ENCODE measurements around the gene COG4.
"Not testable (repeated sequence)": the region's sequence is repeated elsewhere in the genome, so short reads cannot be mapped to it uniquely, and the experiment has no call there.

The COG4 gene

GRCh38 chr16:70523076-70523742 is at the start of gene COG4:
Gene COG4, minus strand, starts transcription at chr16:70523554. Its CDS starts 11 bp downstream, at chr16:70523543.
- DNase-seq, result peak; percentile 41 to 60

GRCh38 chr16:70572926-70573270 is 49.5 kb upstream of the COG4 start:
- DNase-seq, result no peak

- no peak for DNase-seq
These were observed 48.9 kb upstream of the COG4 start for GRCh38 chr16:70572050-70572925.

- DNase-seq, result no peak
These were observed 48.3 kb upstream of the COG4 start for GRCh38 chr16:70571623-70572022.

DNA sequence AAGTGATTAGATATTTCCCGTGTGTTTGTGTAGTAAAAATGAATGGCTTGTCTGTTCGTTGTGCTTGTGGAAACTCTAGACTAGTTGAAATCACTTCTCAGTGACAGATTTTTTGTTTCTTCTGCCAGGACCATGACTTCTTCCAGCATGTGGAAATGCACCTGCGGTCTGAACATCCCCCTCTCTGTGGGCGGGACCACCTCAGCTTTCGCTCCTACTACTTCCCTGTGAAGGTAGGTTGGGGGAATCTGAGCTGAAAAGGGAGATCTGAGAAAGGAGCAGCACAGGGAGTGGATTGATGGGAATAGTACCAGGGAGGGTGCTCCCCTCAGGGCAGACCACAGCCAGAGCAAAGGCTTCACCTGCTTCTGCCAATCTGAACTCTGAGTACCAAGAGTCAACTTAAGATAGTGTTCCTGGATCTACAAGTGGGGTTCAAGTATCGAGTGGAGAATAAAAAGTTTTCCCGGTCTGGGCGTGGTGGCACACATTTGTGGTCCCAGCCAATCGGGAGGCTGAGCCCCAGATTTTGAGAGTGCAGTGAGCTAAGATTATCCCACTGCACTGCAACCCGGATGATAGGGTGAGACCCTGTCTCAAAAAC is 47.7 kb upstream of the COG4 start:
- no peak for DNase-seq

GRCh38 chr16:70569752-70570151 is 46.4 kb upstream of the COG4 start:
- no peak for DNase-seq

- DNase-seq, result no peak
These were observed 45.4 kb upstream of the COG4 start for GRCh38 chr16:70568601-70569237.

DNA sequence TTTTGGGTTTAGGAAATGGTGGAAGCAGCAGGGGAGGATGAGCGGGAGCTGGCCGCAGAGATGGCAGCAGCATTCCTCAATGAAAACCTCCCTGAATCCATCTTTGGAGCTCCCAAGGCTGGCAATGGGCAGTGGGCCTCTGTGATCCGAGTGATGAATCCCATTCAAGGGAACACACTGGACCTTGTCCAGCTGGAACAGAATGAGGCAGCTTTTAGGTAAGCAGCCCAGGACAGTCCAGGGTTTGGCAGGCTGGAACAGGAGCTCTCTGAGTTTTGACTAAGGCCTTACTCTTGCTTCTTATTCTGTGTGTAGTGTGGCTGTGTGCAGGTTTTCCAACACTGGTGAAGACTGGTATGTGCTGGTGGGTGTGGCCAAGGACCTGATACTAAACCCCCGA is 41.7 kb upstream of the COG4 start:
- DNase-seq, result no peak

- no peak for DNase-seq
These were observed 40.3 kb upstream of the COG4 start for GRCh38 chr16:70563636-70564035.

DNA sequence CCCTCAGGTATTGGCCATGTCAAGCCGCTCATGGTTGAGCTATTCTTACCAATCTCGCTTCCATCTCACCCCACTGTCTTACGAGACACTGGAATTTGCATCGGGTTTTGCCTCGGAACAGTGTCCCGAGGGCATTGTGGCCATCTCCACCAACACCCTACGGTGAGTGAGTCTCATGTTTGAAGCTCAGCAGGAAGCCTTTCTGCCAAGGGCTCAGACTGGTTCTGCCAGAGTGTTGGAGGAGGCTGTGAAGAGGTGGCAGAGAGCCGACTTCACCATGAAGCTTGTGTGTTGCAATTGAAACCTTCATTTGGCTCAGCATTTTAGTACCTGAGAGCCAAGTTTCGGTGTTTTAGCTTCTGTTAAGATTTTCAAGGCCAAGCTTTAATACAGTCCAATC is 38.3 kb upstream of the COG4 start:
- DNase-seq, result no peak

DNA sequence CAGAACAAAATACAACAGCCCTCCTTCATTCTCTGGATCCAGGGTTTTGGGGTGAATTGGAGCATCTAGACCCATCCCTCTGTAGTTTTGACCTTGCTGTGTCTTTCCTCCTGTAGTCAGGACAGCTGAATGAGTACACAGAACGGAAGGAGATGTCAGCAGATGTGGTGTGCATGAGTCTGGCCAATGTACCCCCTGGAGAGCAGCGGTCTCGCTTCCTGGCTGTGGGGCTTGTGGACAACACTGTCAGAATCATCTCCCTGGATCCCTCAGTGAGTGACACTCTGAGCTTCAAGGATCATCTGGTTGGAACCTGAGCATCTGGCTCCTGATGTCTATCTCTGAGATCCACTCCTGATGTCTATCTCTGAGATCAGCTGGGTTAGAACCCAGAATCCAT is 32.7 kb upstream of the COG4 start:
- no peak for DNase-seq

GRCh38 chr16:70553645-70554044 is 30.3 kb upstream of the COG4 start:
- no peak for DNase-seq

DNA sequence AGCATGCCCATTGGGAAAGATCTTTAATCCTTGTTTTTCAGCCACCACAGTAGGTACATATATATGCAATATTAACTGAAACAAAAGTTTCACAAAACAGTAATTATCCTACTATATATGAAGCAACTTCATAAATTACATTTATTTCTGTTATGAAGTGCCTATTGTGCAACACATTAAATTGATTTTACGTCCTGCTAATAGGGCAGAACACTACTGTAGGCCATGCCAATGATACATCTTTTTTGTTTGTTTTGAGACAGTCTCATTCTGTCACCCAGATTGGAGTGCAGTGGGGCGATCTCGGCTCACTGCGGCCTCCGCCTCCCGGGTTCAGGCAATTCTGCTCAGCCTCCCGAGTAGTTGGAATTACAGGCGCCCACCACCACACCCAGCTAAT is 29.3 kb upstream of the COG4 start:
- no peak for DNase-seq

- no peak for DNase-seq
These were observed 28.4 kb upstream of the COG4 start for GRCh38 chr16:70551788-70552187.

DNA sequence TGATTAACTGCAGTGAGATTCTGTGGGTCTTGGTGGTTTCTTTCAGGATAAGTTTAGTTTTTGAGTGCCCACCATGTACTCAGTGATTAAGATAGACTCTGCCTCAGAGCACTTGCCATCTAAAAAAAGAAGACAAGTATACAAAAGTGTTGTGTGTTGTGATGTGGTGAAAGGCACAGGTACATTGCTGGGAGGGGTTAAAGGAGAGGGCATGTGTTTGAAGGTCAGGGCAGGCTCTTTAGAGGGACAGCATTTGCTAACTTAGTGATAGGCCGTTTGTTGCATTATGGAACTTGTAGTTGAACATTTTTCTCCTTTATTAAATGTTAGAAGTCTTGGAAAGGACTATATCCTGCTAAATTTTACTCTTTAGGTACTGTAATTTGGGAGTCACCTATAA is 26.7 kb upstream of the COG4 start:
- no peak for DNase-seq

DNA sequence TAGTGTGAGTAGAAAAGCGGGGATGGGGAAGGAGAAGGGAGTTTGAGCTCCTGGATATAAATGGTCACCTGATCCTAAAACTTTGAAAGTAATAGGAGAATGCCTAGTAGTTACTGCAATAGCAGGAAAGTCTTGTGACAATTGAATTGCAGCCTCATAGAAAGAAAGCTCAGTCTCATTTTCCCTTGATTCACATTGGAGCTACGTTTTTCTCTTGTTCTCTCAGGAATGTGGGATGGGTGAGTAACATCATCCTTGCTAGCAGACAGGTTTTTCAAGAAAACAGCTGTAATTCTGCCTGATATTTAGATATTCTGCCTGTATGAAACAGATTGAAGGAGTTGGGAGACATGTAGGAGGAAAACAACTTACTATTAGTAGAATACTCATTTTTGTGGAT is 25.6 kb upstream of the COG4 start:
- DNase-seq, result no peak

GRCh38 chr16:70544548-70544947 is 21.2 kb upstream of the COG4 start:
- DNase-seq, result no peak

- no peak for DNase-seq
These were observed 17.6 kb upstream of the COG4 start for GRCh38 chr16:70540994-70541393.

GRCh38 chr16:70534971-70535370 is 11.6 kb upstream of the COG4 start:
- DNase-seq, result no peak

DNA sequence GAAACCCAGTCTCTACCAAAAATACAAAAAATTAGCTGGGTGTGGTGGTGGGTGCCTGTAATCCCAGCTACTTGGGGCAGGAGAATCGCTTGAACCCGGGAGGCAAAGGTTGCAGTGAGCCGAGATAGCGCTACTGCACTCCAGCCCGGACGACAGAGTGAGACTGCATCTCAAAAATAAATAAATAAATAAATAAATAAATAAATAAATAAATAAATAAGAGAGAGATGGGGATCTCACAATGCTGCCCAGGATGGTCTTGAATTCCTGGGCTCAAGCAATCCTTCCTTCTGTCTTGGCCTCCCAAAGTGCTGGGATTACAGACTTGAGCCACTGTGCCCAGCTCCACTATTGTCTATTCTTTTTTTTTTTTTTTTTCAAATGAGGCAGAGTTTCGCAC is 6.6 kb upstream of the COG4 start:
- DNase-seq, result not testable (repeated sequence)

DNA sequence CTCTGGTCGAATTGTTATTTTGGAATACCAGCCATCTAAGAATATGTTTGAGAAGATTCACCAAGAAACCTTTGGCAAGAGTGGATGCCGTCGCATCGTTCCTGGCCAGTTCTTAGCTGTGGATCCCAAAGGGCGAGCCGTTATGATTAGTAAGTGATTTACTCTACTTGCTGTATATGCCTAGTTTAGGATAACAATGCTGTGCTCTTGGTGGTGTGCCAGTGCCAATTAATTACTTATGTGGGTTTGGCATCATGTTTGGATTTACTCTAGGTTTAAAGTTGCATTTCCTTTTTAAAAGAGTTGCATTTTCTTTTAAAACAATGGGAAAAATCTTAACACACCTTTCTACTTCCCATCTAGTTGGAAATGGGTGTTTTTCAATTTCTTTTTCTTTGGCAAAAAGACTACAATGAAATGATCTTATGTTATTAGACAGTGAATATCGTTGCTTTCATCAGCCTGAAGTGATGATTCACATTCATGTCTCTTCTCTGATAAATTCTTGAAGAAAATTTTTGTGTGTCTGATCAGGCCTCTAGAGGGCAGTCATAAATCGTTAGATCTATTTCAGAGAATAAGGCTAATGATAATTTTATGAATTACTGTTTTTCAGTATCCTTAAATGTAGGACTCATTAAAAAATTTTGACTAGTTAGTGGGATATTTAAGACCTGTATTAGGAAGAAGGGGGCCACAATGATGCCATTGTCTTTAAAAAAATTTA is 5.9 kb upstream of the COG4 start:
- DNase-seq, result no peak

DNA sequence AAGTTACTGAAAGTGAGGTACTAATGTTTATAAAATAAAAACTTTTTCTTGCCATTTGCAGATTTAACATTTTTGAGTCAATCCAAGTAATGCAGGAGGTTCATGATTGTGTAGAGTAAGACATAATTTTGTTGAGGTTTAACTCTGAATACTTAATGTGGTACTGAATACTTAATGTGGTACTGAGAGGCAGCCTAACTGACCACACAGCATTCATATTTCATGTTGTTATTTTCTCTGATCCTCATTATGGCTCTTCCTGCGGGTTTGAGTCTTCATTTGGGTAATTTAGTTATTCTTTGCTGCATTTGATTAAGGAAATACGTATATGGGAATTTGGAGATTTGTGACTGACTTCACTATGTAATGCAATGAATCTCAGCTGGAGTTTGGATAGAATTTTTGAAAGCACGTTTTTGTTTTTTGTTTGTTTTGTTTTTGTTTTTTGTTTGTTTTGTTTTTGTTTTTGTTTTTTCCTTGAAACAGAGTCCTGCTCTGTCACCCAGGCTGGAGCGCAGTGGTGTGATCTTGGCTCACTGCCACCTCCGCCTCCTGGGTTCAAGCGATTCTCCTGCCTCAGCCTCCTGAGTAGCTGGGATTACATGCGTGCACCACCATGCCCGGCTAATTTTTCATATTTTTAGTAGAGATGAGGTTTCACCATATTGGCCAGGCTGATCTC is 4.1 kb upstream of the COG4 start:
- DNase-seq, result no peak
